RCC 7860 (cell line): Measurements from ENCODE around the gene RBM14.

ENCODE experiments used
- DNase-seq: peaks from one replicate; pipeline ENCODE4 v3.0.0-alpha.2; 2015; ENCODE audit warnings: low spot score
- FAIRE-seq: peaks from 2 replicates; lab custom pipeline; 2012; peaks lifted over from hg19 to GRCh38; lab: Jason Lieb, UNC

The RBM14 gene

DNA sequence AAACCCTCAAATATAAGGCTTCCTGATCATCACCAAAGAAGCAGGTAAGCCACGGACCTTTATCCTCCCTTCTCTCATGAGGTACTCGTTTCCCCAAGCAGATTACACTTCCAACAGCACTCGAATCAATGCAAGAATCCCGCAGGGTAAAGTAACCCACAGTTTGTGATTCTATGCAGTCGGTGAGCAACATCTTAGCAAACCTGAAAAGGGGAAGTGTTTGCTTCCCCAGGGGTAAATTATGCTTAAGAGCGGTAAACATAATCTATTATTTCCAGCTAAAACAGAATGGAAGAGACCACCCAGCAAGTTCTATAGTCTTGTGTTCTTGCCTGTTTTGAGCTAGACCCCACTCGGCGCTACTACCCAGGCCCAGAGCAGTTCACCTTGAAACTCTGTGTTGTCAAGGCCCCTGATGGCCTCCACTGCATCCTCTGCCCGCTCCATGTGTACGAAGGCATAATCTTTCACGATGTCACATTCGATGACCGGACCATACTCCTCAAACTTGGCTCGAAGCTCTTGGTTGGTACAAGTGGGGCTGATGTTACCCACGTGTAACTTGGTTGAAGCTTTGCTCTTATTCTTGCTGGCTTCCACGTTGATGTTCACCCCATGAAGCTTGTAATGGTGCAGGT lies 60.0 kb downstream of the RBM14 start:
- FAIRE-seq (no peak), DNase-seq (no peak)
